ENCODE results near the gene CNFN.

CNFN gene

DNA sequence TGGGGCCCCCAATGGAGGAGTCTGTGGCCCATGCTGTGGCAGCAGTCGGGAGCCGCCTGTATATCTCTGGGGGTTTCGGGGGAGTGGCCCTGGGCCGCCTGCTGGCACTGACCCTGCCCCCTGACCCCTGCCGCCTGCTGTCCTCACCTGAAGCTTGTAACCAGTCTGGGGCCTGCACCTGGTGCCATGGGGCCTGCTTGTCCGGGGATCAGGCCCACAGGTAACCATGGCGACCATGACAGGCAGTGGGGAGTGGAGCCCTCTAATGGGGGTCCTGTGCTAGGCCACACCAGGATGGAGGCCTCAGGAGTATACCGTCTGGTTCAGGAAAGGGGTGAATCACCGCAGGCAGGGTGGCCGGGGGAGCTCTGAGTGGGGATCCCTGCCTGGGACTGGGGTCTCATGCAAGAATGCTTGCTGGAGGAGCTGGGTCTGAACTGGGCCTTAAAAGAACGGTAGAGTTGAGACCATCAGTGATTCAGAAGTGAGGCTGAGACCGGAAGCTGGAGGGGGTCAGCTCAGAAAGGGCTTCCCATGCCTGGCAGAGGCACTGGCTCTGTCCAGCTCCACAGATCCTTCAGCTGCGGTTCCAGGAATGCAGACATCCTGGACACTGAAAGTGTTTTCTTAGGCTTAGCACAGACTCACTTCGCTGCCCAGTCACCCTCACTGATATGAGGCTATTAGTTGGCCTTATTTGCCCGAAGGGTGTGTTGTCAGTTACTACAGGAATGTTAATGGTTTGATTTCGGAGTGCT is 29.1 kb downstream of the CNFN start:
- no peak overlapping the region for H3K4me3 ChIP-seq (replicated peaks; ENCODE audit: low read depth, low read length)
- TF ChIP-seq, protein P1, sequence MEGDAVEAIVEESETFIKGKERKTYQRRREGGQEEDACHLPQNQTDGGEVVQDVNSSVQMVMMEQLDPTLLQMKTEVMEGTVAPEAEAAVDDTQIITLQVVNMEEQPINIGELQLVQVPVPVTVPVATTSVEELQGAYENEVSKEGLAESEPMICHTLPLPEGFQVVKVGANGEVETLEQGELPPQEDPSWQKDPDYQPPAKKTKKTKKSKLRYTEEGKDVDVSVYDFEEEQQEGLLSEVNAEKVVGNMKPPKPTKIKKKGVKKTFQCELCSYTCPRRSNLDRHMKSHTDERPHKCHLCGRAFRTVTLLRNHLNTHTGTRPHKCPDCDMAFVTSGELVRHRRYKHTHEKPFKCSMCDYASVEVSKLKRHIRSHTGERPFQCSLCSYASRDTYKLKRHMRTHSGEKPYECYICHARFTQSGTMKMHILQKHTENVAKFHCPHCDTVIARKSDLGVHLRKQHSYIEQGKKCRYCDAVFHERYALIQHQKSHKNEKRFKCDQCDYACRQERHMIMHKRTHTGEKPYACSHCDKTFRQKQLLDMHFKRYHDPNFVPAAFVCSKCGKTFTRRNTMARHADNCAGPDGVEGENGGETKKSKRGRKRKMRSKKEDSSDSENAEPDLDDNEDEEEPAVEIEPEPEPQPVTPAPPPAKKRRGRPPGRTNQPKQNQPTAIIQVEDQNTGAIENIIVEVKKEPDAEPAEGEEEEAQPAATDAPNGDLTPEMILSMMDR (IDR thresholded peaks at IDR 0.05; ENCODE audit: low read length, missing control alignments): no peak
- no peak for DNase-seq (ENCODE audit: low read depth)

DNA sequence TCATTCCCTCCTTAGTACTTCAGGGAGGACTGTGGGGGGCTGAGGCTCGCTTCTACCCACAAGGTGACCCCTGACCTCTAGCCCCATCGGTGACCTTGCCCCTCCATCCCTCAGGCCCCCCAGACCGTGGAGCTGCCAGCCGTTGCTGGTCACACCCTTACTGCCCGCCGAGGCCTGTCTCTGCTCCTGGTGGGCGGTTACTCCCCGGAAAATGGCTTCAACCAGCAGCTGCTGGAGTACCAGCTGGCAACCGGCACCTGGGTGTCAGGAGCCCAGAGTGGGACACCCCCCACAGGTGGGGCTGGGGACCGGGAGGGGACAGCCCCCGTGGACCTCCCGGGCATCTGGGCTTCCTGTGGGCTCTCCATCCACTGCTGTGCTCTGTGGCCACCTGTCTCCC is 32.8 kb downstream of the CNFN start:
- H3K4me3 ChIP-seq (replicated peaks; ENCODE audit: low read depth, low read length): no peak overlapping the region
- TF ChIP-seq, protein P1 (IDR thresholded peaks at IDR 0.05; ENCODE audit: low read length, missing control alignments): no peak
- no peak for DNase-seq (ENCODE audit: low read depth)

DNA sequence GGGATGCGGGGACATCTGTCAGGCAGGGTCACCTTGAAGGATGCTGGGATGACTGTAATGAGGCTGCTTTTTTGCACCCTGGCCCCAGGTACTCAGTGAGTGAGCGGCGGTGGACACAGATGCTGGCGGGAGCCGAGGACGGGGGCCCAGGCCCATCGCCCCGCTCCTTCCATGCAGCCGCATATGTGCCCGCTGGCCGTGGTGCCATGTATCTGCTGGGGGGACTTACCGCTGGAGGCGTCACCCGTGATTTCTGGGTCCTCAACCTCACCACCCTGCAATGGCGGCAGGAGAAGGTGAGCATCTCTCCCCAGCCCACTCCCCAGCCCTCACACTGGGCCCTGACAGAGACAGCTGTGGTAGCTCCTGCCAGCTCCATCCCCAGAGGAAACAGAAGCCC is 33.4 kb downstream of the CNFN start:
- no peak overlapping the region for H3K4me3 ChIP-seq (replicated peaks; ENCODE audit: low read depth, low read length)
- TF ChIP-seq, protein P1 (IDR thresholded peaks at IDR 0.05; ENCODE audit: low read length, missing control alignments): no peak
- DNase-seq (ENCODE audit: low read depth): no peak

DNA sequence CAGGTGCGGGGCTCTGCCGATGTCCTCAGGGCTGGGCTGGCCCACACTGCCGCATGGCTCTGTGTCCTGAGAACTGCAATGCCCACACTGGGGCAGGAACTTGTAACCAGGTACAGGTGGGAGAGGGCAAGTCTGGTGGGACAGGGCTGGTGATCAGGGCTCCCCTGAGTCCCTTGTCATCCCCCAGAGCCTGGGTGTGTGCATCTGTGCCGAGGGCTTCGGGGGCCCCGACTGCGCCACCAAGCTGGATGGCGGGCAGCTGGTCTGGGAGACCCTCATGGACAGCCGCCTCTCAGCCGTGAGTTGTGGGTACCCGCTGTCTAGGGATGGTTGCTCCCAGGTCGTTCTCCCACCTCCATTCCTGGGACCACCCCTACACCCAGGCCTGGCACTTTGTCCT is 34.2 kb downstream of the CNFN start:
- TF ChIP-seq, protein P1 (IDR thresholded peaks at IDR 0.05; ENCODE audit: low read length, missing control alignments): no peak
- DNase-seq (ENCODE audit: low read depth): no peak
- H3K4me3 ChIP-seq (replicated peaks; ENCODE audit: low read depth, low read length): no peak overlapping the region

GRCh38 chr19:42353341-42354015 is 36.6 kb downstream of the CNFN start:
- no peak overlapping the region for H3K4me3 ChIP-seq (replicated peaks; ENCODE audit: low read depth, low read length)
- TF ChIP-seq, protein P1 (IDR thresholded peaks at IDR 0.05; ENCODE audit: low read length, missing control alignments): no peak
- DNase-seq (ENCODE audit: low read depth): no peak

GRCh38 chr19:42352301-42353259 is 37.5 kb downstream of the CNFN start:
- TF ChIP-seq, protein P1 (IDR thresholded peaks at IDR 0.05; ENCODE audit: low read length, missing control alignments): no peak
- H3K4me3 ChIP-seq (replicated peaks; ENCODE audit: low read depth, low read length): no peak overlapping the region
- DNase-seq (ENCODE audit: low read depth): peak; percentile 15

Measured in fibroblast of pulmonary artery (primary cell).